HepG2 (cell line): ENCODE results near the gene ZACN. TPM values are rescaled to one million over a fixed set of nuclear protein-coding genes. Genes with fewer than 3 reads are reported as not detected.
A peak's percentile ranks its signal among the peaks of the same experiment; 100 is the strongest.

Experiments used
- ADNP ChIP-seq: sonication (generic); formaldehyde crosslinking; IDR thresholded peaks from 2 replicates; pipeline ENCODE4 v1.4.0; 2020; ENCODE audit warnings: missing genetic modification reagents
- AGO1 ChIP-seq: fragments of 200-400 bp; formaldehyde crosslinking; IDR thresholded peaks from 2 replicates; pipeline ENCODE4 v1.6.1; 2017; ENCODE audit warnings: mild to moderate bottlenecking, low read depth, low read length, moderate library complexity; ENCODE audit not compliant: poor library complexity, severe bottlenecking
- AKAP8 ChIP-seq: sonication (generic); formaldehyde crosslinking; IDR thresholded peaks from 2 replicates; pipeline ENCODE4 v1.5.1; 2020; ENCODE audit warnings: mild to moderate bottlenecking, missing genetic modification reagents
- ATF7 ChIP-seq, 2 experiments: fragments of 450-650 bp in 1 of 2; sonication (generic) in 1 of 2; formaldehyde crosslinking in 1 of 2; IDR thresholded peaks; 2 replicates each; pipeline versions ENCODE4 v1.4.0 to v1.6.1; 2016 to 2020; ENCODE audit warnings: antibody characterized with exemption in 1 of 2, mild to moderate bottlenecking in 1 of 2, missing genetic modification reagents in 1 of 2
- CTCF ChIP-seq: sonication (generic); formaldehyde crosslinking; IDR thresholded peaks from 2 replicates; pipeline ENCODE4 v1.5.0; 2020; ENCODE audit warnings: mild to moderate bottlenecking, missing genetic modification reagents, moderate library complexity
- DNMT1 ChIP-seq: sonication (generic); formaldehyde crosslinking; IDR thresholded peaks from 2 replicates; pipeline ENCODE4 v1.5.1; 2020; ENCODE audit warnings: mild to moderate bottlenecking, missing genetic modification reagents
- ETV6 ChIP-seq: sonication (generic); formaldehyde crosslinking; conservative IDR thresholded peaks from 2 replicates; pipeline ENCODE4 v1.4.0; 2020; ENCODE audit warnings: missing genetic modification reagents
- FOXK1 ChIP-seq: sonication (generic); formaldehyde crosslinking; IDR thresholded peaks from 2 replicates; pipeline ENCODE4 v1.4.0; 2020; ENCODE audit warnings: low read depth, missing genetic modification reagents, borderline replicate concordance
- HOXA3 ChIP-seq: sonication (generic); formaldehyde crosslinking; IDR thresholded peaks from 2 replicates; pipeline ENCODE4 v1.5.0; 2020; ENCODE audit warnings: missing genetic modification reagents
- IKZF5 ChIP-seq: IDR thresholded peaks from 2 replicates; pipeline ENCODE4 v1.6.1; 2018; ENCODE audit warnings: missing genetic modification reagents, mild to moderate bottlenecking, missing compliant biosample characterization
- KAT2B ChIP-seq: fragments of 150-350 bp; IDR thresholded peaks from 2 replicates; pipeline ENCODE4 v1.6.1; 2014; ENCODE audit warnings: low read depth, low read length, borderline replicate concordance
- KAT8 ChIP-seq: IDR thresholded peaks from 2 replicates; pipeline ENCODE4 v1.6.1; 2016; ENCODE audit warnings: missing genetic modification reagents, missing compliant biosample characterization
- KDM3A ChIP-seq: IDR thresholded peaks from 2 replicates; pipeline ENCODE4 v1.6.1; 2018; ENCODE audit warnings: low read depth, missing compliant biosample characterization
- MAFF ChIP-seq: IDR thresholded peaks from 2 replicates; pipeline ENCODE4 v1.6.1; 2011; ENCODE audit warnings: low read depth, low read length, improper control_type of control experiment
- MBNL3 ChIP-seq: fragments of 250-450 bp; sonication (Bioruptor Pico); conservative IDR thresholded peaks from 2 replicates; pipeline ENCODE4 v1.8.0; 2022; ENCODE audit warnings: mild to moderate bottlenecking, inconsistent platforms
- TAF1 ChIP-seq: sonication (generic); formaldehyde crosslinking; IDR thresholded peaks from 2 replicates; pipeline ENCODE4 v1.4.0; 2020; ENCODE audit warnings: missing genetic modification reagents
- TCF7L2 ChIP-seq: IDR thresholded peaks from 2 replicates; pipeline ENCODE4 v1.6.1; 2011; ENCODE audit warnings: mild to moderate bottlenecking, low read depth, low read length, moderate library complexity
- ZNF234 ChIP-seq: sonication (generic); formaldehyde crosslinking; conservative IDR thresholded peaks from 2 replicates; pipeline ENCODE4 v1.5.1; 2020; ENCODE audit warnings: mild to moderate bottlenecking, missing genetic modification reagents
- ZNF235 ChIP-seq: sonication (generic); formaldehyde crosslinking; IDR thresholded peaks from 2 replicates; pipeline ENCODE4 v1.8.1; 2023; ENCODE audit warnings: mild to moderate bottlenecking, missing genetic modification reagents, borderline replicate concordance
- ZNF260 ChIP-seq: sonication (generic); formaldehyde crosslinking; IDR thresholded peaks from 2 replicates; pipeline ENCODE4 v1.4.0; 2020; ENCODE audit warnings: missing genetic modification reagents, low read depth, mild to moderate bottlenecking, borderline replicate concordance
- ZNF549 ChIP-seq: sonication (generic); formaldehyde crosslinking; IDR thresholded peaks from 2 replicates; pipeline ENCODE4 v1.5.0; 2020; ENCODE audit warnings: missing genetic modification reagents
- ZNF615 ChIP-seq: sonication (generic); formaldehyde crosslinking; IDR thresholded peaks from 2 replicates; pipeline ENCODE4 v1.5.0; 2020; ENCODE audit warnings: mild to moderate bottlenecking, missing genetic modification reagents, borderline replicate concordance
- ZNF790 ChIP-seq: sonication (generic); formaldehyde crosslinking; IDR thresholded peaks from 2 replicates; pipeline ENCODE4 v1.8.0; 2022; ENCODE audit warnings: missing genetic modification reagents, mild to moderate bottlenecking, borderline replicate concordance
- ZNF879 ChIP-seq: sonication (generic); formaldehyde crosslinking; IDR thresholded peaks from 2 replicates; pipeline ENCODE4 v1.8.1; 2023; ENCODE audit warnings: missing genetic modification reagents
- ZSCAN31 ChIP-seq: sonication (generic); formaldehyde crosslinking; IDR thresholded peaks from 2 replicates; pipeline ENCODE4 v1.5.0; 2020; ENCODE audit warnings: low read depth, mild to moderate bottlenecking, missing genetic modification reagents
- polyA plus RNA-seq, 8 experiments: library from polyadenylated mRNA; depleted of rRNA in 3 of 8; stranded (reverse) in 7 of 8; unstranded in 1 of 8; fragments of >200 nt; fragmentation: Illumina TruSeq in 4 of 8; extraction: Trizol in 4 of 8; gene quantifications; 2 replicates each; pipeline versions ENCODE4 v1.2.1 to v1.2.3, GENCODE V29; 2011 to 2016; ENCODE audit warnings: low read depth in 4 of 8, missing spikeins in 1 of 8, mixed read lengths in 1 of 8; ENCODE audit not compliant: insufficient read depth in 1 of 8
- total RNA-seq, 5 experiments: library from RNA; depleted of rRNA; stranded (reverse); fragments of >200 nt; fragmentation: Illumina TruSeq; extraction: Trizol; gene quantifications; 2 replicates each; pipeline ENCODE4 v1.2.3, GENCODE V29; 2016; ENCODE audit warnings: low read depth in 1 of 5
- TF ChIP-seq, protein P1 (sequence below): sonication (generic); formaldehyde crosslinking; IDR thresholded peaks from 2 replicates; pipeline ENCODE4 v1.4.0; 2020; ENCODE audit warnings: missing genetic modification reagents
- TF ChIP-seq, protein P2 (sequence below): sonication (generic); formaldehyde crosslinking; IDR thresholded peaks from 2 replicates; pipeline ENCODE4 v1.8.1; 2023; ENCODE audit warnings: mild to moderate bottlenecking, missing genetic modification reagents

ZACN gene
- total and polyA plus RNA-seq, 2 of the 13 experiments (the other 11 are each of a cell fraction or from before 2014, with no cell fraction given) = 0.11 to 0.15 TPM

DNA sequence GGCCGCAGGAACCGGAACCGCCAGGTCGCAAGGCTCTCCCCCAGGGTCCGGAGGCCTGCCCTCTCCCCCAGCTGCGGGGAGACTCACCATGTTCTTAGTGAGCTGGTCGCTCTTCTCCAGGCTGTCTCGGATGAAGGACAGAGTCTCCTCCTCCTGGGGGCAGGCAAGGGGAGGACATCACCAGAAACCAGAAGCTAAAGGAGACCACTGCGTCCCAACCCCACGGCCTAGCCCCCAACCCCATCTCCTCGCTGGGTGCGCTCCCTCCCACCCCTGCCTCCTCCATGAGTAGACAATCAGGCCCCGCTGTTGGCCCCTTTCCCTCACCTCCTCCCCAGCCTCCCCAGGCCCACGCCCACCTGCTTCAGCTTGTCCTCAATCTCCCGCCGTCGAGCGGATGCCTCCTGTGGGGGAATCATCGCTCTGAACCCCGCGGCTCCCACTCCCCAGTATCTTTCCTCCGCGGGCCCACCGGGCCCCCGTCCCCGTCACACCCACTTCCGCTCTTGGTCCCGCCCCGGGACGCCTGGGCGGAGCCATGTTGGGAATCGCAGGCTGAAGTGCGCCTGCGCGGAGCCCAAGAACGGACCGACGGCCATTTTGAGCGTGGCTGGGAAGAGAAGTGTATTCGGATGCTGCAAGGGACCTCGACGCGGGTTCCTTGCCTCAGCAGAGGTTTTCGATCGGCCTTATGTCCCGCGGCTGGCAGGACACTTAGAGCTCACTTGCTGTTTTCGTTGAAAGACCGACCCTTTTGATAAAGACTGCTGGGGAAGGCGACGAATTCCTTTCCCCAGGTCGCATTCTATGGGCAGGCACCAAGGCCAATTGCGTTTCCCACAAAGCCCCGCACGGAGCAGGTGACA, 24.5 kb downstream of the ZACN start, which contains the start of gene EXOC7 (continued):
- TF ChIP-seq HOXA3 (CRISPR knock-in tag) (peak; percentile 94), KAT2B (no peak), KAT8 (peak; percentile 96), MBNL3 (no peak), ADNP (no peak), IKZF5 (peak; percentile 73; the same call in 1 of the 2 replicates), ZNF615 (CRISPR knock-in tag) (no peak), ETV6 (CRISPR knock-in tag) (no peak), MAFF (no peak), ZSCAN31 (CRISPR knock-in tag) (no peak), CTCF (CRISPR knock-in tag) (no peak), TCF7L2 (no peak), FOXK1 (CRISPR knock-in tag) (peak; percentile 78; the same call in 1 of the 2 replicates), ZNF235 (CRISPR knock-in tag) (peak; percentile 67; the same call in 1 of the 2 replicates), ATF7 (IDR thresholded peaks at IDR 0.05) (no peak), ATF7 (CRISPR knock-in tag; IDR thresholded peaks at IDR 0.05) (0 out of 2 replicates have a peak, but pooled peaks have one; percentile 18), DNMT1 (CRISPR knock-in tag) (0 out of 2 replicates have a peak, but pooled peaks have one; percentile 29), ZNF549 (CRISPR knock-in tag) (no peak), ZNF234 (CRISPR knock-in tag) (no peak), ZNF260 (CRISPR knock-in tag) (no peak), KDM3A (CRISPR knock-in tag) (no peak; the same call in 1 of the 2 replicates), AGO1 (peak; percentile 71), ZNF790 (CRISPR knock-in tag) (no peak), TAF1 (CRISPR knock-in tag) (peak; percentile 79), ZNF879 (CRISPR knock-in tag) (no peak), AKAP8 (CRISPR knock-in tag) (peak; percentile 82; the same call in 1 of the 2 replicates)
- TF ChIP-seq, protein P1, sequence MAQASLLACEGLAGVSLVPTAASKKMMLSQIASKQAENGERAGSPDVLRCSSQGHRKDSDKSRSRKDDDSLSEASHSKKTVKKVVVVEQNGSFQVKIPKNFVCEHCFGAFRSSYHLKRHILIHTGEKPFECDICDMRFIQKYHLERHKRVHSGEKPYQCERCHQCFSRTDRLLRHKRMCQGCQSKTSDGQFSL = 0 out of 2 replicates have a peak, but pooled peaks have one; percentile 15
- TF ChIP-seq, protein P2, sequence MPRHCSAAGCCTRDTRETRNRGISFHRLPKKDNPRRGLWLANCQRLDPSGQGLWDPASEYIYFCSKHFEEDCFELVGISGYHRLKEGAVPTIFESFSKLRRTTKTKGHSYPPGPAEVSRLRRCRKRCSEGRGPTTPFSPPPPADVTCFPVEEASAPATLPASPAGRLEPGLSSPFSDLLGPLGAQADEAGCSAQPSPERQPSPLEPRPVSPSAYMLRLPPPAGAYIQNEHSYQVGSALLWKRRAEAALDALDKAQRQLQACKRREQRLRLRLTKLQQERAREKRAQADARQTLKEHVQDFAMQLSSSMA = peak; percentile 100
